HG03354 (cell line): ENCODE measurements around the gene PLAC9.
"Not testable (repeated sequence)": the region's sequence is repeated elsewhere in the genome, so short reads cannot be mapped to it uniquely, and the experiment has no call there.

Source experiments
- ATAC-seq: cut with Tn5 transposase; IDR thresholded peaks from one replicate; pipeline ENCODE4 v1.9.1; 2021; ENCODE audit warnings: mild to moderate bottlenecking; ENCODE audit not compliant: unreplicated experiment, poor library complexity, severe bottlenecking

The PLAC9 gene

DNA sequence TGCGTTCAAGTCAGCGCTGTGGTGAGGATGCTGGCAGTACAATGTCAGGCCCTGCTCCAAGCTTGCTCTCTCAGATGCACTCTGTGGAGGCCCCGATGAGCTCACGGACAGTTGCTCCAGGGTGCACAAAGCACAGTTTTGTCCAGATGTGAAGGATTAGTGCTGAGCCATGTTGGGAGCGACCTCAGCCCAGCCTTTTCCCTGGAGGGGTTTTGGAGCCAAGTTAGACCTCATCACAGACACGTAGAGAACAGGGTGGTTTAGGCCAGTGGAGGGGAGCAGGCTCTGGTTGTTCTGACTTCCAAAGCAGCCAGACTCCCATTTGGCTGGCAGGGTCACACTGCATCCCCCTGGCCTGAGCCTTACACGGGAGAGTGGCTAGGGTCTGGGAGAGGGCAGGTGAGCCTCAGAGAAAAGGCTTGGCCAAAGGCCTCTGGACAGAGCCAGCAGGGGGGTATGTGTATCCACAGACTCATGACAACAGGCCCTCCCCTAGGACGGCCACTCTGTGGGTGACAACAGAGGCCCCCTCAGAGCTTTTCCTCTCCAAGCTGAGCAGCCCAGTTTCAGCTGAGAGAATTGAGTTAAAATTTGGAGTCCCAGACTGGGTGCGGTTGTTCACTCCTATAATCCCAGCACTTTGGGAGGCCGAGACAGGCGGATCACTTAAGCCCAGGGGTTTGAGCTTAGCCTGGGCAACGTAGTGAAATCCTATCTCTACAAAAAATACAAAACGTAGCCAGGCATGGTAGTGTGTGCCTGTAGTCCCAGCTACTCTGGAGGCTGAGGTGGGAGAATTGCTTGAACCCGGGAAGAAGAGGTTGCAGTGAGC, 4.7 kb downstream of the PLAC9 start:
- ATAC-seq: no peak

DNA sequence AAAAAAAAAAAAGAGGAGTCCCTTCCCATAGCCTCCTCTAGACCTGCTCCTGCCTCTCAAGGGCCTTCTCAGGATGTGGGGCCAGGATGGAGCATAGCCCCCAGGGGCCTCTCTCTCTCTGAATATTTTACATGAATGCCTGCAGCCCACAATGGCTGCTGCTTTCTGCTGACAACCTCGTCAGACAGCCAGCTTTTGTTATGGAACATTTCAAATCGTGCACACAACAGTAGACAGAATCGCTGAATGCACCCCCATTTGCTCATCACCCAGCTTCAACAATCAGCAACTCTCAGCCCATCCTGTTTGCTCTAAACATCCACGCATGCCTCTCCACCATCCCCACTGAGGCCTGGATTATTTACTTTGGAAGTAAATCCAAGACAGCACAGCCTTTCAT, 5.4 kb downstream of the PLAC9 start:
- no peak for ATAC-seq

GRCh38 chr10:80139265-80139664, 6.7 kb downstream of the PLAC9 start:
- no peak for ATAC-seq

DNA sequence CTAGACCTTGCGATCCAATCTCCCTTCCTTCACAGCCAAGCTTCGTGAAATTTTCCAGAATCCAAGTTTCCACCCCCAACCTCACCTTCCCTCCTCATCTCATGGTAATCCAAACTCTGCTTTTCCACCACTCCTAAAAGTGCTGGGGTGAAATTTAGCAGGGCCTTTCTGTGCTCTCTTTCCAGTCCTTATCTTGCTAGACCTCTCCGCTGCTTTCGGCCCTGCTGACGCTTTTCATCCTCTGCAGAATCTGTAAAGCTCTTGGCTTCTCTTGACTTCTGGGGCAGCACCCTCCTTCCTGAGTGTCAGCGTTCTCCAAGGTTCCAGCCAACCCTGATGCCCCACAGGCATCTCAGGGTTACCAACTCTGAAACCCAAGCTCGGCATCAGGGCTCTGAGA, 7.7 kb downstream of the PLAC9 start:
- ATAC-seq: no peak

DNA sequence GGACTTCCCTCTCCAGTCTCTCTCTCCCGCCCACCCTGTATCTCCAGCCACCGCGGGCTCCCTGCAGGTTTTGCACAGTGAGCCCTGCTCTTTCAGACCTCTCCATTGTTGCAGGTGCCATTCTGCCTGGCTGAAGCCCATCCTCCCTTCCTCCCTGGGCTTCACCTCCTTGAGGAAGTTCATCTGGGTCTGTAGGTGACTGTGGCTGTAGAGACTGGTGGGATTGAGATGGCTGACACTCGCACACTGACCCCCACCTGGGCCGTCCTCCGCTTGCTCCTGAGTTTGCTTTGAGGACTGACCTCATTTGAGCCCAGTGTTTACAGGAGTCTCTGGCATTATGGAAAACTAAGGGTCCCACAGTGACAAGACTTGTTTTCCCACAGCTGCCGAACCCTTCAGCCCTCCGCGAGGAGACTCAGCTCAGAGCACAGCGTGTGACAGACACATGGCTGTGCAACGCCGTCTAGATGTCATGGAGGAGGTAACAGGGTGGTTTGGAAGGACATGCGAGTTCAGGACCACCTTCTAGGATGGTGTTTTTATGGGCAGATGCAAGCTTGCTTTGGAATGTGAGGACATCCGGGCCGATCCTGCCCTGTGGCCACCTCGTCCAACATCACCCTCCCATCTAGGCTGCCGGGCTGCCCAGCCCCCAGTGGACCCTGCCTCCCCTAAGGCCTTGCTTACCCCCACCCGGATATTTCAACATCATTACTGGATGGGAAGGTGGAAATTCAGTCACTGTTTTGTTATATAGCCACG, 9.3 kb downstream of the PLAC9 start:
- no peak for ATAC-seq

DNA sequence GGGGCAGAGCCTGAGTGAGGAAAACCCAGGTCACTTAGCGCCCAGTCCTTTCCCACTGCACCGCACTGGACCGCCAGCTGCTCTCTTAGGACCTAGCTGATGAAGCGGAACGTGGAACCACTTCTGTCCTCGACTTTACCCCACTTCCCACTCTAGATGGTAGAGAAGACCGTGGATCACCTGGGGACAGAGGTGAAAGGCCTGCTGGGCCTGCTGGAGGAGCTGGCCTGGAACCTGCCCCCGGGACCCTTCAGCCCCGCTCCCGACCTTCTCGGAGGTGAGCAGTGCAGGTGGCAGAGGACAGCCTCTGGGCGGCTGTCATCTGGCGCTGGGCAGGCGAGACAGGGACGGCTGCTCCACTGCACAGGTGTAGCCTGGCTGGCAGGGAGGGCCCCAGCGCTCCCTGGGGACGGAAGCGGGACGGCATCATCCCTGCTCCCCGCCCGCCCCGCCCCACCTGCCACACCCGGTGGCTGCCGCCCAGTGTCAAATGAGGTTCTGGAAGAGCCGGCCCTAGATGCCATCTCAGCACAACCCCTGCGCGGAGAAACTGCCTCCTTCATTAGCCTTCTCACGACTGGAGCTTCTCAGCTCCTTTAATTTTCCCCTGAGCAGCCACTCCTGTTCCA, 11.7 kb downstream of the PLAC9 start:
- ATAC-seq: peak; percentile 50

DNA sequence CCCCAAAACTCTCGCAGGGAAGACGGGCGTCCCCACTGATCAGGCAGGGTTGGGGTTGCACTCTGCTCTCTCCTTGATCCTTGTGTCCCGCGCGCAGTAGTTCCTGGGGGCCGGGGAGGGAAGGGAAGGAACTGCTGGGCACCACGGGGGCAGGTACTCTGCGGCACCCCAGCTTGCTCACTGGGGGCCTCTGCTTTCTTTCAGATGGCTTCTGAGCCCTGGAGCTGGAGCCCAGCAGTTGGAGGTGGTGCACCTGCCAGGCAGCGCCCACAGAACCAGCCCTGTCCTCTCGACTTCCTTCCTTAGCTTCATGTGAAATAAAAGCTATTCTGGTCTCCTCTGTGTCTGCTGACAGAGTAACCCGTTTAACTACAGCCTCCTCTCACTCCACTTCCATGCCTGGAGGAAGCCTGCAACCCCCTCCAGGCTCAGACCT, 12.2 kb downstream of the PLAC9 start:
- peak; percentile 50 for ATAC-seq

DNA sequence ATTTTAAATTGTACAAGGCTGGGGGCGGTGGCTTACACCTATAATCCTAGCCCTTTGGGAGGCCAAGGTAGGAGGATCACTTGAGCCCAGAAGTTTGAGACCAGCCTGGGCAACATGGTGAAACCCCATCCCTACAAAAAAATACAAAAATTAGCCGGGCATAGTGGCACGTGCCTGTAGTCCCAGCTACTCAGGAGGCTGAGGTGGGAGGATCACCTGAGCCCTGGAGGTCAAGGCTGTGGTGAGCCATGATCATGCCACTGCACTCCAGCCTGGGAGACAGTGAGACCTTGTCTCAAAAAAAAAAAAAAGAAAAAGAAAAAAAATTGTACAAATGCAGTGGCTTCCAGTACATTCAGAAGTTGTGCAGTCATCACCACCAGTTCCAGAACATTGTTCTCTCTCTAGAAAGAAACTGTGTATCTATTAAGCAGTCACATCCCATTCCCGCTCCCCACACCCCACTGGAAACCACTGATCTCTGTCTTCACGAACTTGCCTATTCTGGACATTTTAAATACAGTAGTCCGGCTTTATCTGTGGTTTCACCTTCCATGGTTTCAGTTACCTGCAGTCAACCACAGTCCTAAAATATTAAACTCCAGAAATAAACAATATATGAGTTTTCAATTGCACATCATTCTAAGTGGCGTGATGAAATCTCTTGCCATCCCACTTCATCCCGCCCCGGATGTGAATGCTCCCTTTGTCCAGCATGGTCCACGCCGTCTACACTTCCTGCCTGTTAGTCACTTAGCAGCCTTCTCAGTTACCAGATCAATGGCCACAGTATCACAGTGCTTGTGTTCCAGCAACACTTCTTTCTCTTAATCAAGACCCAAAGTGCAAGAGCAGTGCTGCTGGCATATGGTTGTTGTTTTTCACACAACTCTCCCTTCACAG, 13.1 kb downstream of the PLAC9 start:
- ATAC-seq: not testable (repeated sequence)

DNA sequence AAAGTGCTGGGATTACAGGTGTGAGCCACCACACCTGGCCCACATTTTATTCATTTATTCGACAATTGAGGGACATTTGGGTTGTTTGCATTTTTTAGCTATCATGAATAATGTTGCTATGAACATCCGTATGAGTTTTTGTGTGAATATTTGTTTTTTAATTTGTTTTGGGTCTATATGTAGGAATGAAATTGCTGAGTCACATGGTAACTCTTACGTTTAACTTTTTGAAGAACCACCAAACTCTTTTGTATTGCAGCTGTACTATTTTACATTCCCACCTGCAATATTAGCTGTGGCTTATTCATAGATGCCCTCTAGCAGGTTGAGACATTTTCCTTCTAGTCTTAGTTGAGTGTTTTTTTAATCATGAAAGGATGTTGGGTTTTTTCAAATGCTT, 14.4 kb downstream of the PLAC9 start:
- no peak for ATAC-seq

DNA sequence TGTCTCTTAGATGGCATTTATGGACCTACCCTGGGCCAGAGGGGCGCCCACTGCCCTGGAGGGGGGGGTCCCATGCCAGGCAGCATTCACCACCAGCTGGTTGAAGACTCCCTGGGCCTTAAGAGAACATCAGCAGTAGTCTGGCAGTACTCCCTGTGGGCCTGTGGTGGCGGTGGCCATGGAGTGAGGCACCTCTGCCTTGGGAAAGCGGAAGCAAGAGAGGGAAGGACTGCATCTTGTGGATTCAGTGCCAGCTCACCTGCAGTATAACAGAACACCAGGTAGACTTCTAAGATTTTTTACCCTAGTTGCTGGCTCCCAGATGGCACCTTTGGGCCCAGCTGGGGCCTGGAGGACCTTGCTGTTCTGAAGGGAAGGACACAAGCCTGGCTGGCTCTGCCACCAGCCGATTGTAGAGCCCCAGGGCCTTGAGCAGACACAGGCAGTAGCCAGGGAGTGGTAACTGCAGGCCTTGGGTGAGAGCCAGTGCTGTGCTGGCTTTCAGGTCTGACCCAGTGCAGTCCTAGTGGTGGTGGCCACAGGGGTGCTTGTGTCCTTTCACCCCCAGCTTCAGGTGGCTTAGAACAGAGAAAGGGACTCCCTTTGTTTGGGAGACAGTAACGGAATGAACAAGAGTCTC, 15.8 kb downstream of the PLAC9 start:
- no peak for ATAC-seq

- ATAC-seq: no peak
These were observed 16.6 kb downstream of the PLAC9 start for GRCh38 chr10:80149123-80149522.

GRCh38 chr10:80150172-80150571, 17.6 kb downstream of the PLAC9 start:
- no peak for ATAC-seq

DNA sequence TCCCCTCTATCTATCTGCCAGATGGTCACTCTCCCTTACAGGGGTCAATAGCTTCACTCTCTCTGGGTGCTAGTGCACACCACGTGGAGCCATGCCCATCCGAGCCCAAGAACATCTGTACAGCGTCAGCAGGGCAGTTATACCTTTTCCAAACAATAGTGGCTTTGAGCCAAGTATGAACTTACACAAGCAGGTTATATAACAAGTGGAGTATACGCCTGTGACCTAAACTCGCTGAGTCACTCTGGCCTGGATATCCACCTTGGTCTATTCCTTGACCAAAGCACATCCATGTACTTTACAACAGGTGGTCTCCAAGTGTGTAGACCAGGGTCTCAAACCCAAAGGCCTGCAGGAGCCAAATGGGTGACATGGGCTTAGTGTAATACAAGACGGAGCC, 20.3 kb downstream of the PLAC9 start:
- ATAC-seq: no peak

- ATAC-seq: no peak
These were observed 20.9 kb downstream of the PLAC9 start for GRCh38 chr10:80153460-80153859.

DNA sequence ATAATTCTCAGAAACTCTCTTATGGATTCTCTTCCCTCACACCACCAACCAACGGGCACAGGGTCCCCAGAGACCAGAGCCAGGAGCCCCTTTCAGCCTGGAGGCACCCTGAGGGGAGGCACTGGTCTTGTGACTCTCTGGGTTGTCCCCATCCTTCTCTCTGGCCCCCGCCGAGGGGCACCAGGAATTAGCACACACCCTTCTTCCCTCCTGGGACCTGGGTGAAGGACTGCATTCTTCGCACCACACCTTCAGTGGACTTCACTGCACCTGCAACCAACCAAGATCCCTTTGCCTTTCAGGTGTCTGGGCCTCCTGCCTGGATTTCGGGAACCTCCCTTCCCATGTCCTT, 22.1 kb downstream of the PLAC9 start:
- no peak for ATAC-seq

GRCh38 chr10:80154978-80155695, 22.6 kb downstream of the PLAC9 start:
- no peak for ATAC-seq

- ATAC-seq: no peak
These were observed 23.2 kb downstream of the PLAC9 start for GRCh38 chr10:80155696-80156215.

GRCh38 chr10:80156216-80156615, 23.7 kb downstream of the PLAC9 start:
- no peak for ATAC-seq
